Loucy (cell line): Measurements from ENCODE around the gene BPIFB2.

Experiments used
- H2AFZ ChIP-seq: fragments of 200-600 bp; sonication (generic); 2 replicates; pipeline ENCODE4 v1.6.0; 2016; ENCODE audit warnings: antibody characterized with exemption, mild to moderate bottlenecking, low read length, moderate library complexity
- H3F3A ChIP-seq: fragments of 200-600 bp; 2 replicates; pipeline ENCODE4 v1.6.0; 2016; ENCODE audit warnings: antibody characterized with exemption, low read depth, mild to moderate bottlenecking
- H3K27me3 ChIP-seq: fragments of 200-600 bp; sonication (generic); 2 replicates; pipeline ENCODE4 v1.6.1; 2014; ENCODE audit warnings: low read length, mild to moderate bottlenecking; ENCODE audit not compliant: insufficient read depth, poor library complexity, severe bottlenecking
- H3K36me3 ChIP-seq: fragments of 200-600 bp; sonication (generic); 2 replicates; pipeline ENCODE4 v1.6.1; 2016; ENCODE audit warnings: low read length; ENCODE audit not compliant: insufficient read depth
- H3K4me1 ChIP-seq: fragments of 200-600 bp; sonication (generic); 2 replicates; pipeline ENCODE4 v1.5.1; 2014; ENCODE audit warnings: low read length, mild to moderate bottlenecking; ENCODE audit not compliant: insufficient read depth, poor library complexity, severe bottlenecking
- H3K4me2 ChIP-seq: fragments of 200-600 bp; sonication (generic); 2 replicates; pipeline ENCODE4 v1.6.0; 2014; ENCODE audit warnings: antibody characterized with exemption, low read length, low read depth, mild to moderate bottlenecking; ENCODE audit not compliant: poor library complexity, severe bottlenecking
- H3K4me3 ChIP-seq: fragments of 200-600 bp; sonication (generic); 2 replicates; pipeline ENCODE4 v1.5.1; 2014; ENCODE audit warnings: low read length, mild to moderate bottlenecking, mixed read lengths; ENCODE audit not compliant: poor library complexity, severe bottlenecking
- H3K79me2 ChIP-seq: fragments of 200-600 bp; sonication (generic); 2 replicates; pipeline ENCODE4 v1.6.1; 2014; ENCODE audit warnings: low read length; ENCODE audit not compliant: insufficient read depth
- H3K9ac ChIP-seq: fragments of 200-600 bp; sonication (generic); 2 replicates; pipeline ENCODE4 v1.6.0; 2014; ENCODE audit warnings: mild to moderate bottlenecking, low read depth, low read length, moderate library complexity; ENCODE audit not compliant: poor library complexity, severe bottlenecking
- H3K9me2 ChIP-seq: fragments of 200-600 bp; sonication (generic); replicated peaks from 2 replicates; pipeline ENCODE4 v1.6.1; 2016; ENCODE audit warnings: low read depth, low read length, mixed read lengths
- H3K9me3 ChIP-seq: fragments of 200-600 bp; sonication (generic); 2 replicates; pipeline ENCODE4 v1.6.1; 2014; ENCODE audit warnings: mild to moderate bottlenecking, antibody characterized with exemption, low read length, low read depth; ENCODE audit not compliant: insufficient read depth
- H4K20me1 ChIP-seq: fragments of 200-600 bp; sonication (generic); 2 replicates; pipeline ENCODE4 v1.6.0; 2014; ENCODE audit warnings: antibody characterized with exemption, low read length, mild to moderate bottlenecking; ENCODE audit not compliant: insufficient read depth, poor library complexity, severe bottlenecking
- CTCF ChIP-seq: fragments of 200-600 bp; sonication (generic); conservative IDR thresholded peaks from 2 replicates; pipeline ENCODE4 v1.5.1; 2014; ENCODE audit warnings: mild to moderate bottlenecking, antibody characterized with exemption, low read length
- EZH2phosphoT487 ChIP-seq: fragments of 200-600 bp; IDR thresholded peaks from 2 replicates; pipeline ENCODE4 v1.6.1; 2018; ENCODE audit warnings: antibody characterized with exemption, mild to moderate bottlenecking, moderate library complexity, borderline replicate concordance

The BPIFB2 gene

GRCh38 chr20:33014336-33015113 is 7.0 kb downstream of the BPIFB2 start:
- Histone ChIP-seq H3K4me3 (no peak overlapping the region), H3K79me2 (no peaks in the 10 kb centered on the region), H3K27me3 (no peaks in the 10 kb centered on the region)

GRCh38 chr20:33015114-33015484 is 7.6 kb downstream of the BPIFB2 start:
- H3K27me3 ChIP-seq: no peaks in the 10 kb centered on the region
- H3K9me2 ChIP-seq: no peaks in the 10 kb centered on the region
- H3K9me3 ChIP-seq: no peaks in the 10 kb centered on the region
- no peaks in the 10 kb centered on the region for H3K36me3 ChIP-seq
- H2AFZ ChIP-seq: no peak overlapping the region
- H4K20me1 ChIP-seq: no peaks in the 10 kb centered on the region
- H3K4me1 ChIP-seq: no peaks in the 10 kb centered on the region
- TF ChIP-seq CTCF: no peak
- no peak for TF ChIP-seq EZH2phosphoT487
- no peaks in the 10 kb centered on the region for H3F3A ChIP-seq
- H3K9ac ChIP-seq: no peak overlapping the region
- H3K4me3 ChIP-seq: no peak overlapping the region
- no peak overlapping the region for H3K4me2 ChIP-seq
- no peaks in the 10 kb centered on the region for H3K79me2 ChIP-seq

More at GRCh38 chr20:33014336-33015113, 7.0 kb downstream of the BPIFB2 start:
- TF ChIP-seq CTCF: no peak
- TF ChIP-seq EZH2phosphoT487: no peak
- H3K36me3 ChIP-seq: no peaks in the 10 kb centered on the region
- no peak overlapping the region for H2AFZ ChIP-seq
- H3K4me2 ChIP-seq: no peak overlapping the region
- H4K20me1 ChIP-seq: no peaks in the 10 kb centered on the region
- H3K9me3 ChIP-seq: no peaks in the 10 kb centered on the region
- no peaks in the 10 kb centered on the region for H3K9me2 ChIP-seq
- no peaks in the 10 kb centered on the region for H3F3A ChIP-seq
- H3K4me1 ChIP-seq: no peaks in the 10 kb centered on the region
- no peak overlapping the region for H3K9ac ChIP-seq

DNA sequence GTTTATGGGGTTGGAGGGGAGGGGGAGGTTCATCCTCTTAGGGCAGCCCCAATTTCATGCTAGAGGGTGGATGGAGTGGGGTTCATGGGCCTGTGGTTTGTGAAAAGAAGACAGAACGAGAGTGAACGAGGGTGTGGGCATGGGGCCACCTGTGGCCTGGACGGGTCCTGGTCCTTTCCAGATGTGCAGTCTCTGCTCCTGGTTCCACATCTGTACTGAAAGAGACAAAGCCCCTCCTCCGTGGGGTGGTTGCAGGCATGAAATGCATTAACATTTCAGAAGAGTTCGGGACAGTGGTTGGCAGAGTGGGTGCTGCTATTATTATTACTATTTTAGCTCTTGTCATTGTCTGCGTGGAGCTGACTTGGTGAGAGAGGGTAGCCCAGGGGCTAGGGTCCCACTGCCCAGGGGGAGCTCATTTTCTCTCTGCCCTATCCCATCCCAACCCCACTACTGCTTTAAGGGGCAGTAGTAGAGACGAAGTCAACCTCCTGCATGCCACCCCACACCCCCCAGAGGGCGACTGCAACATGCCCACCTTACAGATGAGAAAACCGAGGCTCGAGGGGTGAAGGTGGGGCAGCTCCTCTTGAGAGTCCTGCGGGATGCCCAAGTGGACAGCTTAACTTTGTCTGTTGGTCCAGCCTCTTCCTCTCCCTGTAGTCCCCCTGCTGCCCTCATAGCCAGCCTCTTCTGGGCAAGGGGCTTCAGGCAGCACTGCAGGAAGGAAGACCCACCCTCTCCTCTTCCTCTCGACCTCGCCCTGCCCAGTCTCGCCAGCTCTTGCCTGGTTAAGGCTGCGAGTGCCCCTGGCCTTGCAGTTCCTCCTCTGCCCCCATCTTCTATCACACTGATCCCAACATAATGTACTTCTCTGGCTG is 8.4 kb downstream of the BPIFB2 start:
- Histone ChIP-seq H3K4me3 (no peak overlapping the region), H3K9me3 (no peaks in the 10 kb centered on the region), H3K27me3 (no peaks in the 10 kb centered on the region), H3F3A (no peaks in the 10 kb centered on the region), H3K36me3 (no peaks in the 10 kb centered on the region), H3K9me2 (no peaks in the 10 kb centered on the region), H3K4me2 (no peak overlapping the region), H3K9ac (no peak overlapping the region), H4K20me1 (no peaks in the 10 kb centered on the region), H3K79me2 (no peaks in the 10 kb centered on the region), H3K4me1 (no peaks in the 10 kb centered on the region), H2AFZ (no peak overlapping the region)
- TF ChIP-seq EZH2phosphoT487: no peak
- TF ChIP-seq CTCF: no peak
